Brain microvascular endothelial cell (primary cell): ENCODE data around the gene PATE3.
A peak's percentile ranks its signal among the peaks of the same experiment; 100 is the strongest.

Source experiments
- DNase-seq: peaks from one replicate; pipeline ENCODE4 v3.0.0-alpha.2; 2020
- H3K27ac ChIP-seq: fragments of 250-450 bp; sonication (Bioruptor Pico); 2 replicates; pipeline ENCODE4 v1.5.1; 2020; ENCODE audit warnings: mild to moderate bottlenecking, moderate library complexity
- H3K27me3 ChIP-seq: fragments of 250-450 bp; sonication (Bioruptor Pico); replicated peaks from 2 replicates; pipeline ENCODE4 v1.5.1; 2020; ENCODE audit warnings: mild to moderate bottlenecking
- H3K36me3 ChIP-seq: fragments of 250-450 bp; sonication (Bioruptor Pico); replicated peaks from 2 replicates; pipeline ENCODE4 v1.5.1; 2020; ENCODE audit warnings: mild to moderate bottlenecking
- H3K4me3 ChIP-seq: 2 replicates; pipeline ENCODE4 v1.5.1; 2011; ENCODE audit warnings: low read depth, mild to moderate bottlenecking, control low read depth, low read length, moderate library complexity
- in situ Hi-C: cut with HindIII; loops from 2 replicates; pipeline ENCODE4 v1.10.0; 2017; ENCODE audit warnings: low sequenced_read_pairs, low pct_ligation_motif_present
- TF ChIP-seq, protein P1 (sequence below): IDR thresholded peaks from 2 replicates; pipeline ENCODE4 v1.5.1; 2011; ENCODE audit warnings: low read depth, mild to moderate bottlenecking, moderate library complexity, low read length, control low read depth, inconsistent platforms; ENCODE audit errors: missing control alignments

PATE3 gene

DNA sequence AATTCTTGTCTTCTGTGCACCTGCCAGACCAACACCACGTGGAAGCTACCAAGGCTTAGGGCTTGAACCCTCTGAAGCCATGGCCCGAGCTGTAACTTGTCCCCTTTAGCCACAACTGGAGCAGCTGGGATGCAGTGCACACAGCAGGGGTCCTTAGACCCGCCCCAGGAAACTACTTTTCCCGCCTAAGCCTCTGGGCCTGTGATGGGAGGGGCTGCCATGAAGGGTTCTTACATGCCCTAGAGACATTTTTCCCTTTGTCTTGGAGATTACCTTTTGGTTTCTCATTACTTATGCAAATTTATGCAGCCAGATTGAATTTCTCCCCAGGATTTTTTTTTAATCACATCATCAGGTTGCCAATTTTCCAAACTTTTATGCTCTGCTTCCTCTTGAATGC lies 9.7 kb downstream of the PATE3 start:
- no peak for DNase-seq
- no peaks in the 10 kb centered on the region for H3K27me3 ChIP-seq
- no peak overlapping the region for H3K4me3 ChIP-seq
- no peaks in the 10 kb centered on the region for H3K36me3 ChIP-seq
- TF ChIP-seq, protein P1, sequence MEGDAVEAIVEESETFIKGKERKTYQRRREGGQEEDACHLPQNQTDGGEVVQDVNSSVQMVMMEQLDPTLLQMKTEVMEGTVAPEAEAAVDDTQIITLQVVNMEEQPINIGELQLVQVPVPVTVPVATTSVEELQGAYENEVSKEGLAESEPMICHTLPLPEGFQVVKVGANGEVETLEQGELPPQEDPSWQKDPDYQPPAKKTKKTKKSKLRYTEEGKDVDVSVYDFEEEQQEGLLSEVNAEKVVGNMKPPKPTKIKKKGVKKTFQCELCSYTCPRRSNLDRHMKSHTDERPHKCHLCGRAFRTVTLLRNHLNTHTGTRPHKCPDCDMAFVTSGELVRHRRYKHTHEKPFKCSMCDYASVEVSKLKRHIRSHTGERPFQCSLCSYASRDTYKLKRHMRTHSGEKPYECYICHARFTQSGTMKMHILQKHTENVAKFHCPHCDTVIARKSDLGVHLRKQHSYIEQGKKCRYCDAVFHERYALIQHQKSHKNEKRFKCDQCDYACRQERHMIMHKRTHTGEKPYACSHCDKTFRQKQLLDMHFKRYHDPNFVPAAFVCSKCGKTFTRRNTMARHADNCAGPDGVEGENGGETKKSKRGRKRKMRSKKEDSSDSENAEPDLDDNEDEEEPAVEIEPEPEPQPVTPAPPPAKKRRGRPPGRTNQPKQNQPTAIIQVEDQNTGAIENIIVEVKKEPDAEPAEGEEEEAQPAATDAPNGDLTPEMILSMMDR = no peak
- in situ Hi-C loops = no loop called here
- H3K27ac ChIP-seq = no peak overlapping the region

GRCh38 chr11:125799808-125800207 lies 11.9 kb downstream of the PATE3 start:
- no peak for DNase-seq
- H3K36me3 ChIP-seq = no peaks in the 10 kb centered on the region
- H3K27ac ChIP-seq = no peak overlapping the region
- TF ChIP-seq, protein P1 = no peak
- H3K27me3 ChIP-seq = no peaks in the 10 kb centered on the region
- H3K4me3 ChIP-seq = no peak overlapping the region
- in situ Hi-C loops = no loop called here

DNA sequence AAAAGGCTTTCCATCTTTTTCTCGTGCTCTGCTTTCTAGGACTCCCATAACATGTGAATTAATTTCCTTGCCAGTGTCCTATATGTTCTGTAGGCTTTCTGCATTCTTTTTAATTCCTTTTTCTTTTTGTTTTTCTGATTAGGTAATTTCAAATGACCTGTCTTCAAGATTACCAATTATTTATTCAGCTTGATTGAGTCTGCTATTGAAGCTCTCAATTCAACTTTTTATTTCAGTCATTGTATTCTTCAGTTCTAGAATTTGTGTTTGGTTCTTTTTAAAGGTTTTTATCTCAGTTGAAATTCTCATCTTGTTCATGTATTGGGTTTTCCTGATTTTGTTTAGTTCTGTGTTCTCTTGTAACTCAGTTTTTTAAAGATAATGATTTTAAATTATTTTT lies 14.5 kb downstream of the PATE3 start:
- no peak for DNase-seq
- in situ Hi-C loops = no loop called here
- Histone ChIP-seq H3K27me3 (no peaks in the 10 kb centered on the region), H3K27ac (no peak overlapping the region), H3K4me3 (no peak overlapping the region), H3K36me3 (no peaks in the 10 kb centered on the region)
- TF ChIP-seq, protein P1 = no peak

GRCh38 chr11:125807909-125808308 lies 20.0 kb downstream of the PATE3 start:
- Histone ChIP-seq H3K36me3 (no peaks in the 10 kb centered on the region), H3K27me3 (no peaks in the 10 kb centered on the region), H3K27ac (no peak overlapping the region), H3K4me3 (no peak overlapping the region)
- in situ Hi-C loops = no loop called here
- TF ChIP-seq, protein P1 = no peak
- peak; percentile 3 for DNase-seq

DNA sequence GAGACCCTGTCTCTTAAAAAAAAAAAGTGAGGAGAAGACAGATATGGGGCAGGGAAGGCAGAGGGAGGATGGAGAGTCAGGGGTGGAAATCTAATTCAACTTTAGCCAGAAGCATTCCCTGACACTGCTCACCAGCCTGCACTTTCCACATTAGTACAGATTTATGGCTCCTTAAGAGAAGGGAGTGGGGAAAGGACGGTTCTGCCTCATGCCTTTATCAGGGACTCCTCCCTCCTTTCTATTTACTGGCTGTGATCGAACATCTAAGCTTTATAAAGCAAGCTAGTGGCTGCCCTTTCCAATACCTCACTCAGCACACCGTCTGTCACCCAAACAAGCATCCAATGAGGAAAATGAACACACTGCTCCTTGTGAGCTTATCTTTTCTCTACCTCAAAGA lies 45.1 kb downstream of the PATE3 start, which contains the start of gene PATE4:
PATE4 (plus strand) TSS at position 301 of the 400 bp plus-strand sequence; CDS start at position 345, 44 bp downstream.
- Histone ChIP-seq H3K36me3 (no peaks in the 10 kb centered on the region), H3K27me3 (no peaks in the 10 kb centered on the region), H3K27ac (no peak within 1 kb of the TSS), H3K4me3 (no peak within 1 kb of the TSS)
- no peak for DNase-seq
- in situ Hi-C loops = no loop called here
- TF ChIP-seq, protein P1 = no peak

GRCh38 chr11:125835748-125836147 lies 47.8 kb downstream of the PATE3 start:
- no peaks in the 10 kb centered on the region for H3K27me3 ChIP-seq
- H3K4me3 ChIP-seq = no peak overlapping the region
- TF ChIP-seq, protein P1 = no peak
- in situ Hi-C loops = no loop called here
- DNase-seq = no peak
- H3K27ac ChIP-seq = no peak overlapping the region
- no peaks in the 10 kb centered on the region for H3K36me3 ChIP-seq
